Right lobe of liver (tissue), 4 donors: Measurements from ENCODE around the gene CCDC197.

Source experiments
- CTCF ChIP-seq, 4 donors: fragments of 200-600 bp in 3 of 4; fragments of 450-650 bp in 1 of 4; IDR thresholded peaks; one replicate each; pipeline versions ENCODE4 v1.5.1 to v1.8.0; 2016 to 2022; ENCODE audit warnings: antibody characterized with exemption in 4 of 4, mild to moderate bottlenecking in 2 of 4
- POLR2A ChIP-seq: fragments of 450-650 bp; IDR thresholded peaks from one replicate; pipeline ENCODE4 v1.6.1; 2017; ENCODE audit warnings: antibody characterized with exemption, mild to moderate bottlenecking
- donor health status: DM: no; HTN: no; CAD: no.
- donor health status: DM: no; HTN: no; CAD: no.
- donor health status: DM: no; HTN: yes; CAD: no.

GRCh38 chr14:94058128-94058673 lies 61.1 kb downstream of the CCDC197 start:
- no peak for TF ChIP-seq CTCF (IDR thresholded peaks at IDR 0.05)
- no peak for TF ChIP-seq POLR2A
